T47D (cell line): ENCODE data around the gene TOP2B.

Source experiments
- DNase-seq, 2 experiments: peaks; one replicate each; pipeline versions ENCODE4 v3.0.0 to v3.0.0-alpha.2; 2011 to 2012; ENCODE audit warnings: low read depth in 1 of 2, low spot score in 1 of 2
- JUND ChIP-seq: IDR thresholded peaks from 2 replicates; pipeline ENCODE4 v1.6.1; 2012; ENCODE audit warnings: low read depth
- in situ Hi-C: cut with HindIII; loops from 2 replicates; pipeline ENCODE4 v1.10.0; 2016; ENCODE audit warnings: low sequenced_read_pairs, low pct_unique_long_range_greater_than_20kb

Gene TOP2B

DNA sequence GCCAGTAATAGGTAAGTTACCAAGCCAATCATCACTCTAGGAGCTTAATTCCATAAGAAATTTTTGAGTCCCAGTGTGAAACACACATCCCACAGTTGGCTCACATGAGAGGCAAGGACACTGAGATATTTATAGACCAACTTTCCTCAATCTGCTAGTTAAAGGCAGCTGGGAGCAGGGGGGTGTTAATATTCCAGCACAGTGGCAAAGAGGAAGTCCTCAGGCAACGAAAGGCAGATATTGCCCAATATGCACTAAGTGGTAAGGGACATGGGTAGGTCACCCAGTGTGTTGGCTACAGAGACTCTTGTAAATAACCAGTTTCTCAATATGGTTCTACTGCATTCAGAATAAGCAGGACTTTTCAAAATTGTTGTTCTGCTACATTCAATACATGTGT, 61.0 kb downstream of the TOP2B start:
- in situ Hi-C loops: no loop called here
- peak in 1 of 2 experiments; percentile 46 for DNase-seq
- no peak for TF ChIP-seq JUND

GRCh38 chr3:25597535-25598101, 67.1 kb downstream of the TOP2B start:
- no peak for TF ChIP-seq JUND
- DNase-seq: no peak
- in situ Hi-C loops: no loop called here

DNA sequence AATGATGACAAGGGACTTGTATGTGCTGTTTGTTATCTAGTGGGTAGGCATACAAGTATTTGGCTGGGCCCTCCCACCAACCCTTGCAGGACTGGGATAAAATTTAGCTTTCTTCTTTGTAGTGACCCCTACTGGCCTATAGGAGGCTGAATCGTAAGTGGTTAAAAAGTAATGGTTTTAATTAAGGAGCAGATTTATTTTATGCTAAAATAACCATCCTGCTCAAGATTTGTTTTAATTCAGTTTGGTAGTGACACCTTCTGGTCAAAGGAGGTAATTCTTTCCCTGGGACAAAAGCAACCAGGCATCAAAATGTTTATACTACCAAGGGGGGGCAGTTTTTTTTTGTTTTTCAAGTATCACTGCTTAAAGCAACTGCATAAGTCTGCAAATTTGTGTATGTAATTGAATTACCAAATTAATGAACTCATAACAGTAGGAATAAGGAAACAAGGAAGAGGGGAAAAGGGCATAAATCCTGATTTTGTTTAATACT, 70.7 kb downstream of the TOP2B start:
- peak in 1 of 2 experiments; percentile 76 for DNase-seq
- in situ Hi-C loops: no loop called here
- no peak for TF ChIP-seq JUND

DNA sequence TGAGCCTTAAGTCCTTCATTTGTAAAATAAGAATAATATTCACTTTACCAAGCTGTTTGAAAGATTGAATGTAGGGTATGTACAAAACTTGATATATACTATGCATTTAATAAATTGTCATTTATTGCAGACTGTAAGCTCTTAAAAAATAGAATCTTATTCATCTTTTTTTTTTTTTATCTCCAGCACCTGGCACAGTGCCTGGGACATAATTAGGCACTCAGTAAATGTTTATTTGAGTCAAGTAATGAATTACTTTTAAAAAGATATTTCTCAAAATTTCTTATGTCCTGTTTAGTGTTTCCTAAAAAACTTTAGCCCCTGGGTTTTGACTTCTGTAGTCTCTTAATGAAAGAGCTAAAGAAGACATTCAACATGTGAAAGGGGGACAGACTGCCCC, 71.7 kb downstream of the TOP2B start:
- in situ Hi-C loops: no loop called here
- DNase-seq: no peak
- no peak for TF ChIP-seq JUND

DNA sequence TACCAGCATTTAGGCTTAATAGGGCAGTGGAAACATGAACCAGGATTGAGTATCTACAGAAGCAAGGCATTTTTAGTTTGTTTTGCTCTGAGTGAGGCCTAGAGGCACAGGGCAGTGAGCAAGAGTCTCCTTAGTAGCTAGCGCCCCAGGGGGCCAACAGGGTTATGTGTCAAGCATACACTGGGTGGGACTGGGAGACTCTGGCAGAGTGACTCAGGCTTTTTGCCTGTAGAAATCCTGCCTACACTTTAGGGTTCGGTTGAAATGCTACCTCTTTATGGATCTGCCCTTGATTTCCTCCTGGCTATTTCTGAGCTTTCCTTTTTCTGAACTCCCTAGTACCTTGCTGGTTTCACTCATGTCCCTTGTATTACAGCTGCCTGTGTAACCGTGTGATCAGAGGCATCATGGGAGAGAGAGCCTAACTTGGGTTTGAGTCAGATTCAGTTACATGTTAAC, 72.2 kb downstream of the TOP2B start:
- TF ChIP-seq JUND: no peak
- DNase-seq: peak in 1 of 2 experiments; percentile 61
- in situ Hi-C loops: no loop called here

DNA sequence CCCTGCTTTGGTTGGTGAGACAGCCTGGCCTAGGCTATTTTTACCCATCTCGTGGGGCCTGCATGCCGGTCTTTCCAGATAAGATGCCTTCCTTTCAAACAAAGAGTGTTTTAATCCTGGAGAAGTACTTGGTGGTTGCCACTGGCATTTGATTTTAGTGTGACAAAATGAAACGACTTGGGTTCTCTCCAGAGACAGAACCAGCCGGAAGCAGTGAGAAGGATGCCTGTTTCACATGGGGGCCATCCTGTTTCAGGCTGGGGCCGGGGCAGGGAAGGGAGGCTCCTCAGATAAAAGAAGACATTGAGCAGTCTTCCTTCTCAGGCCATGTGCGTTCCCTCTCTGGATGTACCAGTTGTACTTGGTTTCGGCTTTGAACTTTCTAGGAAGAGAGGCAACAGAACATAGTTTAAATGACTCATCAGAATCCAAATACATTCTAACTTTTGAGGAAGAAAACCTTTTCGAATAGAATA, 74.9 kb downstream of the TOP2B start:
- DNase-seq: no peak
- in situ Hi-C loops: no loop called here

DNA sequence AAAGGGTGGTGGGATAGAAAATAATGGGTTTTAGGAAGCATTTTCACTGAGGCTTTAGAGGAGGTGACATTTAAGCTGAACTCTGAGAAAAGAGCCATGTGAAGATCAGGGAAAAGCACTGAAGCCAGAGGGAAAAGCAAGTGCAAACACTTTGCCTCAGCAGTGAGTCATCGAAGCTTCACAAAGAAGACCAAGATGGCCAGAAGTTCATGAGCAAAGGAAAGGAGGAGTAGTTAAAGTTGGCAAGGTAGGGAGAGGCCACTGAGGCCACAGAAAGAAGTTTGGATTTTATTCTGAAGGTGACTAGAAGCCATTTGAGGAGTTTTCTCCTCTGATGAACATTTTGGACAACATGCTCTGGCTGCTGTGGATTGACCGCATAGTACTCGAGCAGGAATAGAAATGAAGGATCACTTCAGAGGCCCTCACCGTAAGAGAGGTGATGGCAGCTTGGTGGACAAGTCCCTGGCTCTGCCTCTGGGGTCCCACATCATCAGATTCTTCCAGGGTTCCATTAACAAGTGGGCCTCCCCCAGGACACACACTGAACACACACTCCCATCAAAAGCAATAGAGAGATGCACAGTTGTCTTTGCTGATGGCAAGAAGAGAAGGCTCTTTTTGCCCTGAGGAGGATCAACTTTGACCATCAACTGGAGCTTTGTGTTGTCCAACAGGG, 75.5 kb downstream of the TOP2B start:
- TF ChIP-seq JUND: no peak
- no peak for DNase-seq
- in situ Hi-C loops: no loop called here

More for the DNA sequence above, 74.9 kb downstream of the TOP2B start:
- TF ChIP-seq JUND: no peak

DNA sequence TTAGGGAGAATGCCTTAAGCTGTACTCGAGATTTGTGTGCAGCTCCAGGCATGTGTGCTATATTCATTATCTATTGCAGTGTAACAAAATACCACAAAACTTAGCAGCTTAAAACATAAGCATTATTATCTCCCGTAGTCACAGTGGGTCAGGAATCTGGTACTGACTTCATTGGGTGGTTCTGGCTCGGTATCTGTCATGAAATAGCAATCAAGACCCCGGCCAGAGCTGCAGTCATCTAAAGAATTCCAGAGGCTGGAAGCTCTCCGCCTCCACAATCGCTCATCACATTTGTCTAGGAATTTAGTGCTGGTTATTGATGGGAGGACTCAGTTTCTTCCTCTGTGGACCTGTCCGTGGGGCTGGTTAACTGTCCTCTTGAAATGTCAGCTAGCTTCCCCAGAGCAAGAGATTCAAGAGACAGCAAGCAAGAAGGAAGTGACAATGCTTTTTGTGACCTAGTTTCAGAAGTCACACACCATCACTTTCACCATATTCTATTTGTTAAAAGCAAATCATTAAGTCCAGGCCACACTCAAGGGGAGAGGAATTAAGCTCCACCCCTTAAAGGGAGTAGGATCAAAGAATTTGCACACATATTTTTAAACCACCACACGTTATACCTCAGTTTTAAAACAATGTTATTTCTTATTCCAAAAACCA, 76.1 kb downstream of the TOP2B start:
- in situ Hi-C loops: no loop called here
- no peak for TF ChIP-seq JUND

GRCh38 chr3:25587975-25588374, 76.7 kb downstream of the TOP2B start:
- no peak for TF ChIP-seq JUND
- in situ Hi-C loops: no loop called here
- no peak for DNase-seq

More for the DNA sequence above, 76.1 kb downstream of the TOP2B start:
- DNase-seq: no peak

GRCh38 chr3:25587526-25587925, 77.2 kb downstream of the TOP2B start:
- in situ Hi-C loops: no loop called here
- TF ChIP-seq JUND: no peak
- no peak for DNase-seq

- no peak for TF ChIP-seq JUND
- peak; percentile 16 to 28 for DNase-seq
- in situ Hi-C loops: no loop called here
Measured at GRCh38 chr3:25587094-25587493, 77.6 kb downstream of the TOP2B start.

- in situ Hi-C loops: no loop called here
- no peak for DNase-seq
- no peak for TF ChIP-seq JUND
Measured at GRCh38 chr3:25586553-25586952, 78.2 kb downstream of the TOP2B start.

DNA sequence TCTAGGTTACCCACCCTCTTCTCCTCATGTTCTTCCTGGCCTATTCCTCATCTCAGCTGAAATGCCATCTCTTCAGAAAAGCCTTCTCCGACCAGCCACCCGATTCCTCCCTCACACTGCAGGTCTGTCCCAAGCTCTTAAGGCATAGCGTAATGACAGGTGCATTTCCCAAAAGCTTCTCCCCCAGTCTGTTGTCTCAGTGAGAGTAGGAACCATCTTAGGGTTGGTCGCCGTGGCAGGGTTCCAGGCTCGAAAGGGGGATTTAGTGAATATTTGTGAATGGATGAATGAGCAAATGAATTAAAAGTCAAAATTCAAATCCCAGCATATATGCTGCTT, 78.6 kb downstream of the TOP2B start:
- in situ Hi-C loops: no loop called here
- no peak for DNase-seq
- TF ChIP-seq JUND: no peak
